GM19023 (cell line): ENCODE data around the gene IER5.

Experiments
- ATAC-seq: cut with Tn5 transposase; IDR thresholded peaks from one replicate; pipeline ENCODE4 v1.9.1; 2021; ENCODE audit warnings: mild to moderate bottlenecking, moderate library complexity; ENCODE audit not compliant: unreplicated experiment

IER5 gene

DNA sequence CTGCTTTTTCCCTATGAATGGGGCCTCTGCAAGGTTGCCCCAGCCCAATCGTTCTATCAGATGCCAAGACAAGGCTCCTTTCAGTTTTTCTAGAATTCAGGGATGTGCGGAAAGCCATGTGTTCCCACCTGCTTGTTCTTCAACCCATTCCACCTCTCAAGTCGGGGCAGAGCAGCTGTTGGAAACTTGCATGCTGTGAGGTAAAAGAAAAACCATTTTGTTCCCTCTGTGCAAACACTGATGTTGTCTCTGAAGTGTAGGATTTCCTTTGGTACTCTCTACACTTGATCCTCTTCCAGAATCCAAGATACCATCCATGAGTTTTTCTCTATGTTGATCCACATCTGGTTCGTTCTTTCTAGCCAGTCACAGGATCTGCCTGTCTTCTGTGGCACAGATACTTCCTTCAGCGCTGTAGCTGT lies 7.3 kb downstream of the IER5 start:
- no peak for ATAC-seq

DNA sequence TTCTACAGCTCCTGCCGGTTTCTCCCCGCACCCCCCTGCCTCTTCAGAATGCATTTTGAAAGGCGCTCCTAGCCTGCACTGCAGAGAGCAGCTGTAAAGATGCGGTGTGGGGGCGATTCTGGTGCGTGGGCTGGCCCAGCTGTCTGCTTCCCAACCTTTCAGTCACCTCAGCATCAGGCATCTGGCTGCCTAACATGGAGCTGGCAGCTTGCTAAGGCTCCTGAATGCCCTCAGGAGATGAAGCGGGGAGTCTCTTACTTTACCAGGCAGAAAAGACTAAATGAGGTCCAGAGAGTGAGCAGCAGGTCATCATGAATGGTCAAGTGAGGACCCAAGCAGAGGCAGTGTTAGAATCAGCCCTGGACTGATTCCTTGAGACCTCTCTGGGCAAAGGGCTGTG lies 8.7 kb downstream of the IER5 start:
- ATAC-seq = no peak

DNA sequence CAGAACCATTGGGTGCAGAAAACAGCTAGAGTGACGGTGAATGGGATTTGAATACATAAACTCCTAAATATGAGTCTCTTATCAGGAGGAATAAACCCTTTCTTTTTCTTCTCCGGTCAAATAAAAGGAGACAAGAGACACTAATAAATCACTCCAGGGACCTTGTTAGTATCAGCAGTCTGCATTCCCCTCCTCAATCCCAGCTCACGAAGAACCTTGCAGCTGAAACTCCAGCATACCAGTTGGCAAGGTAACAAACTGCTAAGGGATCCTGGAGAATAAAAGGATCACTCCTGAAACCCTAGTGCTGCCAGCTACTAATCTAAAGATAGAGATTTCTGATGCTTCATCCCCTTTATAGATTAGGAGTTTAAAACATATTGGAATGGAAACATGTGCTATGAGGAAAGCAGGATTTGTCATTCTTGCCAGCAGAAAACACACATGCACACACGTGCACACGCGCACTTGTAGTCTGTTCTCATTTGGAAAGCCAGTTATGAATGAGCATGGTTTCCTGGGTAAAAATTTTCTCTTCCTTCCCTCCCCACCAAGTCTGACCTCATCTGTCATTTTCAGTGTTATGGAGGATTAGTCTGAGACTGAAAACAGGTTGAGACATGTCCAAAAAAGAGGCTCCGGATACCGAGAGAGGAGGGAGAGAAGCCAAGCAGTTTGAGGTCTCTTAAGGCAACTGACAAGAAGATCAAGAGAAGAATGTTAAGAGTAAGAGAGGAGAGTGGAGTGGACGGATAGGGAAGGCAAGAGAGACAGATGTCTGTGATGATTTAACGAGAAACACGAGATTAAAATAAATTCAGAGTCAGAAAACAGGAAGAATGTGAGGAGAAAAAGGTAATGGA lies 10.9 kb downstream of the IER5 start:
- ATAC-seq = peak; percentile 65

DNA sequence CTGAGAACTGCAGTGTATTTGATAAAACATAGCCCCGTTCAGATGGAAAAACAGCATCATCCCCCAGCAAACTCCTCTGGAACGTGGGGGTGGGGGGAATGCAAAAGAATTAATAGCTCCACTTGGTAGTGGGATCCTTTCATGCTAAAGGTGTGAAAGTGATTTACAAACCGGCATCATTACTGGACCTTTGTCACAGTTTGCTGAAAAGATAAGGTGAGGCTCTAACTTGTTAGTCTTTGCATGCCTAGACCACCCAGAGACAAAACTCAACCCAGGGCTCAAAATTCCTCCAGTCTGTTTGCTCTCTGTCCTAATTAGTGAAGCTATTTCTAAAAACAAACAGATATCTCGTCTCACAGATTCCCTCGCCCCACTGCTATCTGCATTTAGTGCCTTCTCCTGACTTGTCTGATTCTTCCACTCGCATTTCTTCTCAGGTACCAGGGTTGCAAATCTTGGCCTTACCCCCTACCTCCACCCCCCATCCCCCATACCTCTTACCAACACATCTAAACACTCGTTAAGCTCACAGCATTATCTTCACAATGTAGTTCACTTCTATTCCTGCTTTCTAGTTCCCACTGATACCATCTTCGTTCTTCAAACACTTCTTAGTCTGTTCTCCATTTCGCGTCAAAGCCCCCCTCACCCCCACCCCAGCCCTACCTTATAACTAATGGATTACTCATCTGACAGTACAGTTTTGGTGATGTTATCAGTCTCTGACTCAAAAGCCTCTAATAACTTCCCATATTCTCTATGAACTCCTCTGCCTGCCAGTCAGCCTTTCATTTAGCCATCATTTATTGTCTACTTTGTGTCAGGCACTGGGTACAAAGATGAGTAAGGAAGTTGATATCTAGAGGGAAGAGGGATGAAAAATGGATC lies 11.8 kb downstream of the IER5 start:
- ATAC-seq = no peak

DNA sequence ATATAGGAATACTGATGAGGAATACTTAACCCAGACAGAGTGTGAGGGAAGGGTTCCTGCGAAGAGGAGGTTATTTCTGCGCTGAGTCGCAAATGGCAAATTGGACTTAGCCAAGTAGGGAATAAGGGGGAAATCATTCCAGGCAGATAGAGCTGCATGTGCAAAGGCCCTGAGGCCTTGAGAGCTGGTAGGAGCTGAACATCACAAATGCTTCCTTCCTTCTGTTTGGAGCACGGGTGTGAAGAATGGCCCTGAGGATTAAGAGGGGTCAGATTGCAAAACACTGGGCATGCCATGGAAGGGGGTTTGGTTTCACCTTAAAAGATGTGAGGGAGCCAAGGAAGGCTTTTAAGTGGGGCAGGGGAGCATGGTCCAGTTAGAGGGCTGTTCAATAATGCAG lies 12.4 kb downstream of the IER5 start:
- ATAC-seq = no peak

DNA sequence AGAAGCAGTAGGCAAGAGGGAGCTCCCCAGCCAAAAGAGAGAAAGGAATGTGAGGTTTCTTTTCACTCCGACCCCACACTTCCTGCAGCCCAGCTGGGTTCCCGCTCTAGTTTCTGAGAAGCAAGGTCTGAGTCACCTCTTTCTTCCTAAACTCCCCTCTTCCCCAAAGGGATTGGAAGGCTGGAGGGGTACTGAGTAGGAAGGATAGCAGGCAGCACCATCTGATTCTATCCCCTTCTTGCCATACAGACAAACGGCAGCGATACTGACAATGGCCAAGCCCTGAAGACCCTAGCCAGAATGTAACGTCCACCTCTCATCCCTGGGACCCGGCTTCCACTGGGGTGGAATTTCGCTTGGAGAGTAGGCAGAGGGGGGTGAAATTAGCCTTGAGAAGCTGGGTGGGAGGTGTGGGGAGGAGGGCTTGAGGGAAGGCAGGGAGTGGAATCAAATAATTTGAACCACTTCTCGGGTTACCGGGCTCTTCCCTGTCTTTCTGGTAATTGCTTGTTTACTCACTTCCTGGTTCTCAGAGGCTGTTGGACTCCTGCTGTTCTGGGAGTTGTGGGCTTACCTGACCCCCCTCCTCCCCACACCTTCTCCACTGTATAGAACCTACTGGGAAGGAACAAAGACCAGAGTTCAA lies 13.2 kb downstream of the IER5 start:
- ATAC-seq = no peak

DNA sequence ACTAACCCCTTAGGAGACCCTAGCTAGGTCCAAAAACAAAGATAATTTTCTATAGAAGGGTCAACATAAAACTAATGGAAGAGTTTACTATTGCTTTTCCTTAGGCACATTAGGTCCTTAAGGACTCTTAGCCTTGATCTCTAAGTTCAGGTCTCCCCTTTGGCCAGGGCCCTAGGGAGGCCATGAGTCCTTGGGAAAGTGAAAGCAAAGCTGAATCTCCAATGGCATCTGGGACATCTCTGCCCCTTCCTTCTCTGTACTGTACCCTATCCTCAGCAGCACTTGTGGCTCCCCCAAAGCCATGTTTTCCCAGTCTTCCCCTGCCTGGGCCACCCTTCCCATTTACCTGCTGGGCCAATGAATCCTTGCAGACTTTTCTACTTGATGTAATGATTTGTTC lies 14.3 kb downstream of the IER5 start:
- no peak for ATAC-seq

DNA sequence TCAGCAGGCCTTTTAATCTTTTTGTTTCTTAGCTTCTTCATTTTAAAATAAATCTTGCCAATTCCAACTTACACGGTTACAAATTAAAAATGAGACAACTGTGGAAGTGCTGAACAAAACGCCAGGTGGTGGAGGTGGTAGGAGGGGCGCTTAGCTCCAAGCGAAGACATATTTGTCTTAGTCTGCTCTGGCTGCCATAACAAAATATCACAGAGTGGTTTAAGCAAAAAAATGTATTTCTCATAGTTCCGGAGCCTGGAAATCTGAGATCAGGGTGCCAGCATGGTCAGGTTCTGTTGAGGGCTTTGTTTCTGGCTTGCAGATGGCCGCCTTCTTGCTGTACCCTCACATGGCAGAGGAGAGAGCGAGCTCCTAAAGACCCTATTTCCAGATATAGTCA lies 14.9 kb downstream of the IER5 start:
- no peak for ATAC-seq

DNA sequence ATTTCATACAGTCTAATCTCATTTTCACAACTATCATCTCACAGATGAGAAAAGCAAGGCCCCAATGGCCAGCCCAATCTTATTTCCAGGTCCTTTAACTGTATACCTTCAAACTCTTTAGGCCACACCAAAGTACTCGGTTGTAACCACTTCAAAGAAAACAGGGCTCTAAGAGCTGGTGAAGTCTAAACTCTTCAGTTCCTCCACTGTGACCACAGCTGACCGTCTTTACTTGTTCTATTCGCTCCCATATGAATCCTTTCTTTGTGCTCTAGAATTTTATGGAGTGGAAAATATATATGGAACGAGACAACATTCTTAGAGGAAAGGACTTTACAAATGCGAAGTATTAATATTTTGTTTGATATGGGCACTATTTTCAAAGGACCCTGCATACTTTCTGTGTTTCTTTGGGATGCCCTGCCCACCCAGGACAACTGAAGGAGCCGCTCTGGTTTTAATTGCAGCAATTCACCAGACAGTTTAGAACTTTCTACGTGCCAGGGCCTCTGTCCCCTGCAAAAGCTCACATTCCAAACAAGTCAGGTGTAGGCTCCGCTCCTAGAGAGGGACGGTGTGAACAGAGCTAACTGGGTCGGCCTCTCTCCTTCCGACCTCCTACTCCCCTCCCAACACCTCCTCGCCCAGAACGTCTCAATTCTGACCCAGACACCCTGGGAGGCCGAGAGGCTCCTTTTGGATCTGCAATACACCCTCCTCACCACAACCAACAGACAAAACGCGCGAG lies 15.7 kb downstream of the IER5 start:
- ATAC-seq = peak; percentile 16

DNA sequence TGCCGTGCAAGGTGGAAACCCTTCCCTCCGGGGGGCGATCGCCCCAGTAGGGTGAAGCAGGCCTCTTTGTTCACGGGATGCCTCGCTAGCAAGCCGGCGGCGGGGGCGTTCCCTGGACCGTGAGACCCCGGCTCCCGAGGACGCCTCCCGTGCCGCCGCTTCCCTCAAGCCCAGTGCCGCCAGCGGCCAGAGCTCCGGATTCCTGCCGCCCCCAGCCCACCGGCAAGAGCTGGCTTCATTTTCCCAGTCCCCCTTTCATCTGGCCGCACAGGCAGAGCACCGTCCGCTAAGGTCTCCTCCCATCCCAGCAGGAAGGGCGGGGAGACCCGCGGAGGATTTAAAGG lies 16.3 kb downstream of the IER5 start:
- ATAC-seq = no peak

DNA sequence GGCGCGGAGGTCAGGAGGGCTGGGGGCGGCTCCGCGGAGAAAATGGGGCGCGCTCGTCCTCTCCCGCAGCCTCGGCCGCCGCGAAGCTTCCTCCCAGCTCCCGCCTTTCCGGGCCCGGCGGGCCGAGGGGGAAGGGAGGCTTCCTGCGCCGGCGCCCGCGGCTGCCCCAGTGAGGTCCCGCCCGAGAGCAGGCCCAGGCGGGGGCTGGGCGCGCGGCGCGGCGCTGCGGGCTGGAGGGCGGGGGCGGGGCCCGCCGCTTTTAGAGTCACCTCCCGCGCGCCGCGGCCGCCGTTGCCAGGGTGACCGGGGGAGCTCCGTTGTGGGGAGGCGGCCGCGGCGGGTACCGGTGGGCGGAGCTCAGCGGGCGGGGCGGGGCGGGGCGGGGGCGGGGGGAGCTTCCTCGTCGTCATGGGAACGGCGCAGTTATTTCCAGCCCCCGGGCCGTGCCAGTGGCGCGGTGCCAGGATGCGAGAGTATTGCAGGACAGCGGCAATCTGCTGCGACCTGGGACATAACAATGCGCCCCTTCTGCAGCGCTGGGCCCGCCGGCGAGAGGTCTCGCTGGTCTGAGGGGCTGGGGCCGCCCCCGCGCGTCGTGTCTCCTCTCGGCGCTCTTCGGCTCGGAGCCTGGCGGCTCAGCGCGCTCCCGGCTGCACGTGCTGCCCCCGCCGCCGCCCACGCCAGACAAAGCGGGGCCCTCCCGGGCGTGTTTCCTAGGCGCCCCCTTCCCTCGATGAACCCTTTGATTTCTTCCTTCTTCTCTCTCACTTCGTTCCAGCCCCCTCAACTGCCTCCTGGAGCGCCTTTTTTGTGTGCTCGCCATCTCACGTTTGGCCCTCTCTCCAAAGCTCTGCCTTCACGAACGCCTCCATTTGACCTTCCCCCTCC lies 16.9 kb downstream of the IER5 start:
- peak; percentile 83 for ATAC-seq

DNA sequence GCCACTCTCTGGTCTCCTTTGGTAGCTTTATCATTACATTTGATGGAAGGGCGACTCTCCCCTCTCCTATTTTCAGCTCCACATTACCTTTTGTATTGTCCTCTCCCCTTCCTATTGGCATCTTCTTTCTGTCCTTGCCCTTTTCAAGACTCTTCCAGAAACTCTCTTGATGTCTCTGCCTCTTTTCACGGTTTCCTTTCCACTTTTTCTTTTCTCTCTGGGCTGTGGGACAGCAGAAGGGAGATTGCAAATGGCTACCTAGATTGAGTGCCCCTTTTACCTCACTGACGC lies 17.5 kb downstream of the IER5 start:
- no peak for ATAC-seq

DNA sequence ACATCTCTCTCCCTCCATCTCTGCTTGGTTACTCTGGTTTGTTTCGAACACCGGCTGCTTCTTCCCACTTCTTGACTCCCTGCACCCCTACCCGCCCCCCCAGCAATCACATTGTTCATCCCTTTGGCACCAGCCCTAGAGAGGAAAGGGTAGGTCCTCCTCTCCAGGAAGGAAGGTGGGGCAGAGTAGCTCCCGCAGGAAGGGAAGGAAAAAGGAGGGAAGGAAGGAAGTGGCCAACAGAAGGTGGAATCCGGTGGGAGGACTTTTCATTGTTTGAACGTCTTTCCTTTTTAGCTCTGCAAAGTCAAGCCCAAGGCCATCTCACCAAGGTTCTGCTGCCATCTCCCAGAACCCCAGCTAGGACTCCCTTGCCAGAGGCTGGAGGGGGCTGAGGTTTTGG lies 18.0 kb downstream of the IER5 start:
- ATAC-seq = no peak

DNA sequence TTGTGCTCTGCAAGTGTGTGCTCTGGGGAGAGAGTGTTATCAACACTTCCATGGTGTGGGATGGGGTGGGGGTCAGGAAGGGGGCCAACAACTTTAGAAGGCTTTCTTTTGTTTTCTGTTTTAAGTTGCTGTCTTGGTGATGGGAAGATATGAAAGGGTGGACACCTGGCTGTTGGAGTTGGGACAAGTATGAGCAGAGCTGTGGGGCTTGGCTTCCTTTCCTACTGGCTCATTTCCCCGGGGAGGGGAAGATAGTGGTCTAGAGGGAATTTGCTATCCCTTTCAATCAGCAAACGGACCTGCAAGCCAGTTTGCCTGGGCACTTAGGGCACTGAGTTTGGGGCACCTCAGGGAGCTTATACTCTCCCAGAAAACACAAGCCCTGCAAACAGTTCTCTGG lies 19.2 kb downstream of the IER5 start:
- ATAC-seq = no peak

DNA sequence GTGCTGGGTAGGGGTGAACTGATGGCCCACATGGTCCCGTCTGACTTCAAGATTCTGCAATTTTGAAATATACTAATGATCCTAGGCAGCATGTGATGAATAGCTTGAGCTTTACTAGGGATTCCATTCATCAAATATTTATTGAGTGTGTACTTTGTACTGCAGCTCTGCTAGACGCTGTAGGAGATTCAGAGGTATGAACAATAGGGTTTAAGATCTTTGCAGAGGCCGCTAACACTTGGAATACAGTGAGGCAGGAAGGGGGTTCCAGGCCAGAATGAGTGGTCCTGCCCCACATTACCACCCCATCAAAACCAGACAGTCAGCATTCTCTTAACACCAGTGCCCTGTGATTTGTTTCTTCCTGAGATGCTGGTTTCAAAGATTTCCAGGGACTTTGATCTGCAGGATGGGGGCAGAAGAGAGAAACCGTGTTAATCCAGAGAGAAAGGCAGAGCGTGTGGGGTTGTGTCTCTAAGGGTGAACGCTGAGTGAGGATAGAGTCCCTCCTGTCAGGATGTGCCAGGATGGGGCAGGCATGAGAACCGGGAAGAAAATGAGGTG lies 19.9 kb downstream of the IER5 start:
- no peak for ATAC-seq

DNA sequence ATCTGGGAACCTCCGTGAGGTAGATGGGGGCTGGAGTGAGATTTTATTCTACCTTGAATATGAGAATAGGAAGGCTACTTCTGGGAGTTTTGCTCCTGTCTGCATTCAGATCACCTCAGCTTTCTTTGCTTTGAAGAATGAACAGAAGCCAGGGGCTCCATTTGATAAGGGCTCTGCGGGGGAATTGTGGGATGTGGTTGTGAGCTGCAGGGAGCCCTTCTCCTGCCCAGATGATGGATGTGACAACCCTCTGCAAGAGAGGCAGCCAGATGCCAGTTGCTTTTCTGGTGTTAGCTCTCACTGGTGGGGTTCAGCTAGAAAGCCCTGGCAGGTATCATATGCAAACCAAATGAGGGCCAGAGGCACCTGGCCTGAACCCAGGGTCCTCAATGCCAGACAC lies 21.5 kb downstream of the IER5 start:
- ATAC-seq = no peak

DNA sequence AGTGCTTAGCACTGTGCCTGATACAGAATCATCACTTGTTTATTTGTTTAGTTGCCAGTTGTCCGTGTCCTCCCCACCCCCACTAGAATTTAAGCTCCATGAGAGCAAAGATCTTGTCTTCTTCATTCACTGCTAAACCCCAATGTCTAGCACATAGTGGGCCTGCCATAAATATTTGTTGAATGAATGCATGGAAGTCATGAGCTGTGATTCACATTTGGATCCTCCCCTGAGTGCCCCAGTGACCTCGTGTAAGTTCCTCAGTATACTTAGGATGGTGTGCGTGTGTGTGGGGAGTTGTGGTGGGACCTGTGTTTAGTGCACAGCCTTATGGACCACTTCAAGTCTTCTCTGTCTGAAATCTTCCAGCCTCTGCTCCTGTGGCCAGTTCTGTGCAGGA lies 23.1 kb downstream of the IER5 start:
- no peak for ATAC-seq

DNA sequence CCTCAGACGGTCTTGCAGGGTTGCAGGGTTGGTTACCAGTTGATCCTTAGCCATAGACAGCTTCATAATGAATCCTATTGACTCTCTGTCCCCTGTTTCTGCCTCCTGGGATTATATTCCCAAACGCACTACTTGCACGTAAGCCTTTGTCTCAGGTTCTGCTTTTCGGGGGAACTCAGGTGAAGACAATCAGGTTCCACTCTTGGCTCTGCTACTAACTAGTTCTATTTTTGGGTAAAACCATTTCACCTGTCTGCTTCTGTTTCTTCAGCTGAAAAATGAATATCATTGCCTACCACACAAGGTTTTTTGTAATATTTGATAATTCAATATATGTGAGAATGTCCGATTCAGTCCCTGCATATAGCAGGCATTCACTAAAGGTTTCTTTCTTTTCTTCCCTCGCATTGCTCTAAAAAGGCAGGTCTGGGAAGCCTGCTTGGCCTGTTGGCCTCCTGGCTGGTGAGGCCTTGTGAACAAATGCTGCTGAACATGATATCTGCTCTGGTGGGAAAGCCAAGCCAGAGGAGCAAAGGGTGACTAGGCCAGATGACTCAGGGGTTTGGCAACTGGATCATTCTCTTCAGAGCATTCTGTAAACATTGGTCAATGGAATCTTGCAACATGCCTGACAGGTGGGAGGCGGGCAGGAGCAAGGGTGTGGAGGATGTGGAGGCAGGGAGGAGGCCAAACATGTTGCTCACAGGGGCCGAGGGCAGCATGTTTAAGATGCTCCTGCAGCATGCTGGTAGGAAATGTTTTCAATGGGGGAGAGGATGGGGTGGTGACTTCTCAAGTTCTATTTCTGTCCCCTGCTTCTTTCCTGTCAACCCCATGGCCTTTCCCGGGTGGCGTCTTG lies 23.8 kb downstream of the IER5 start:
- no peak for ATAC-seq

DNA sequence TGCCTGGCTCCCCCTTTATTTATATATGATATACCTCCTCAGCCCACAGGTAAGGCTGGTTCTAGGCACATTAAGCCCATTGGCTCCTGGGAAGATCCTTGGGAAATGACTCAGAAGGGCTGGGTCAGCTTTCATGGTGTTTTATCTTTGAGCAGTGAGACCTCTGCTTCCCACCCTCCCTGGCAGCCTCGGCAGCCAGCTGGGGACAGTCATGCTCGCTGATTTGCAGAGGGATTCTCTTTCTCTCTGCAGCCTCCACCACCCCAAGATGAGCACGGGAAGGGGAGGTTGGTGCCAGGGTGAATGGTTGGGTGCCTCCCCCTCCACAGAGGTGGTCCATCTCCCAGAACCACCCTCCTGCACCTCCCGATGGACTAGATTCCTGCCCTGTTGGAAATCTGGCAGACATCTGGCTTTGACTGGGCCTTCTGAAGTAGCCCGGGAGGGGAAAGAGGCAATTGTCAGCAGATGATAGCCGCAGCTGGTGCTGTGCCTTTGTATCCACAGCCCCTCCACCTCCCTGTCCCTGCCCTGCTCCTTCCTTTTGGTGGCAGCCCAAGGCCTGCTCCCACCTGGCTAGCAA lies 24.6 kb downstream of the IER5 start:
- no peak for ATAC-seq
